HEK293T (cell line): ENCODE data around the gene MAP3K14.

Experiments
- CTCF ChIA-PET: fragments of 350-600 bp; formaldehyde crosslinking; extraction: SDS; loops from one replicate; lab custom pipeline; 2021; ENCODE audit warnings: antibody characterized with exemption, inconsistent platforms; lab: Yijun Ruan, JAX
- POLR2A ChIA-PET: fragments of 350-600 bp; formaldehyde crosslinking; extraction: SDS; loops from one replicate; lab custom pipeline; 2020; ENCODE audit warnings: antibody characterized with exemption, inconsistent platforms; lab: Yijun Ruan, JAX
- DNase-seq: peaks from one replicate; pipeline ENCODE4 v3.0.0; 2012; ENCODE audit warnings: mixed read lengths; ENCODE audit errors: extremely low spot score
- ARNT ChIP-seq: fragments of 450-650 bp; IDR thresholded peaks from 2 replicates; pipeline ENCODE4 v1.6.1; 2017; ENCODE audit warnings: mild to moderate bottlenecking
- BHLHE40 ChIP-seq: fragments of 450-650 bp; IDR thresholded peaks from 2 replicates; pipeline ENCODE4 v1.6.1; 2016; ENCODE audit warnings: mild to moderate bottlenecking, moderate library complexity, borderline replicate concordance
- CTBP1 ChIP-seq: fragments of 450-650 bp; IDR thresholded peaks from 2 replicates; pipeline ENCODE4 v1.6.1; 2016; ENCODE audit warnings: borderline replicate concordance
- ELF4 ChIP-seq: fragments of 450-650 bp; IDR thresholded peaks from 2 replicates; pipeline ENCODE4 v1.6.1; 2017; ENCODE audit warnings: antibody characterized with exemption
- FOXA1 ChIP-seq: fragments of 450-650 bp; IDR thresholded peaks from 2 replicates; pipeline ENCODE4 v1.6.1; 2016; ENCODE audit warnings: mild to moderate bottlenecking
- FOXK2 ChIP-seq: fragments of 450-650 bp; IDR thresholded peaks from 2 replicates; pipeline ENCODE4 v1.6.1; 2016; ENCODE audit warnings: mild to moderate bottlenecking
- FOXM1 ChIP-seq: fragments of 450-650 bp; IDR thresholded peaks from 2 replicates; pipeline ENCODE4 v1.6.1; 2017; ENCODE audit warnings: mild to moderate bottlenecking, borderline replicate concordance
- HDGF ChIP-seq: fragments of 450-650 bp; IDR thresholded peaks from 2 replicates; pipeline ENCODE4 v1.6.1; 2017; ENCODE audit warnings: antibody characterized with exemption, borderline replicate concordance
- L3MBTL2 ChIP-seq: fragments of 450-650 bp; conservative IDR thresholded peaks from 2 replicates; pipeline ENCODE4 v1.6.1; 2016; ENCODE audit warnings: mild to moderate bottlenecking
- LEF1 ChIP-seq: fragments of 450-650 bp; IDR thresholded peaks from 2 replicates; pipeline ENCODE4 v1.6.1; 2017; ENCODE audit warnings: mild to moderate bottlenecking, borderline replicate concordance
- NFRKB ChIP-seq: fragments of 450-650 bp; IDR thresholded peaks from 2 replicates; pipeline ENCODE4 v1.6.1; 2016; ENCODE audit warnings: mild to moderate bottlenecking, moderate library complexity
- SP1 ChIP-seq: fragments of 450-650 bp; IDR thresholded peaks from 2 replicates; pipeline ENCODE4 v1.6.1; 2017
- SUZ12 ChIP-seq: fragments of 450-650 bp; IDR thresholded peaks from 2 replicates; pipeline ENCODE4 v1.6.1; 2016; ENCODE audit warnings: mild to moderate bottlenecking
- TARDBP ChIP-seq: fragments of 450-650 bp; IDR thresholded peaks from 2 replicates; pipeline ENCODE4 v1.6.1; 2016
- ZNF384 ChIP-seq: fragments of 450-650 bp; IDR thresholded peaks from 2 replicates; pipeline ENCODE4 v1.6.1; 2016
- TF ChIP-seq, protein P1 (sequence below): fragments of 450-650 bp; IDR thresholded peaks from 2 replicates; pipeline ENCODE4 v1.6.1; 2016

Gene MAP3K14

DNA sequence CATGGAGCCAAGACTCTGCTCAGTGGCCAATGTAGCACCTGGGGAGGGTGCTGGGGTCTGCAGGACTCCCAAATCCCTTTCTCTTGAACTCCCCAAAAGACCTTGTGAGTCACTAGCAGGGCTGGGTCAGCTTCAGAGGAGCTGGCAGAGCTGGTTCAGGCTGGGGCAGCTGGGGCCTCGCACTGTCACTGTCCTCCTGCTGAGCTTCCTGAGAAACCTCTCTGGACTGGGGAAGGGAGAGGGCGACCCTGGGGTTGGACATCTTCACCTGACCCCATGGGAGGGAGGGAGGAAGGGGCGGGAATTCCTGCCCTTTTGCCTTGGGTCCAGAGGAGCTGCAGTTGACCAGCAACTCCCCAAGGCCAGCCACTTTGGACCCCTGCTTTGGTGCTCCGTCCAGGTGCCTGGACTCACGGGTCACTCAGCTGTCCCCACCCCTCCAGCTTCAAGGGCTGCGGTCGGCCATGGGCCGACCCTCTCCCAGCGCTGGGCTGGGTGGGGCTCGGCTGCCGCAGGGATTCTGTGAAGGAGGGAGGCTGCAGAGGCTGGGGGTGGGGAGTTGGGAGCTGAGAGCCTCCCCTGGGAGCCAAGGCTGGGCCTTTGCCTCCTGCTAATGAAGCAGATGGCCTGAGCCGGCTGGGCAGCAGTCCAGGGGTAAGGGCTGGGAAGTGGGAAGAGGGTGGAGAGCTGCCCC is 85.9 kb downstream of the MAP3K14 start:
- no peak for TF ChIP-seq BHLHE40
- TF ChIP-seq HDGF = no peak
- TF ChIP-seq LEF1 = no peak
- TF ChIP-seq SUZ12 = no peak
- TF ChIP-seq FOXM1 = no peak
- no peak for TF ChIP-seq SP1
- TF ChIP-seq, protein P1, sequence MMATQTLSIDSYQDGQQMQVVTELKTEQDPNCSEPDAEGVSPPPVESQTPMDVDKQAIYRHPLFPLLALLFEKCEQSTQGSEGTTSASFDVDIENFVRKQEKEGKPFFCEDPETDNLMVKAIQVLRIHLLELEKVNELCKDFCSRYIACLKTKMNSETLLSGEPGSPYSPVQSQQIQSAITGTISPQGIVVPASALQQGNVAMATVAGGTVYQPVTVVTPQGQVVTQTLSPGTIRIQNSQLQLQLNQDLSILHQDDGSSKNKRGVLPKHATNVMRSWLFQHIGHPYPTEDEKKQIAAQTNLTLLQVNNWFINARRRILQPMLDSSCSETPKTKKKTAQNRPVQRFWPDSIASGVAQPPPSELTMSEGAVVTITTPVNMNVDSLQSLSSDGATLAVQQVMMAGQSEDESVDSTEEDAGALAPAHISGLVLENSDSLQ = no peak
- TF ChIP-seq ARNT = no peak
- no peak for TF ChIP-seq NFRKB
- TF ChIP-seq ELF4 = no peak
- DNase-seq = no peak
- ChIA-PET CTCF (interaction anchor here (0.6 to 5.0 kb wide), 10 partner anchors 8 to 819 kb away, joined by 3 to 30 read pairs (median 4); partner anchors contain the start of genes ACBD4 and FMNL1), POLR2A (interaction anchor here (0.9 to 2.7 kb wide), 4 partner anchors 12 to 83 kb away, joined by 3 to 9 read pairs (median 3); no protein-coding TSS in a partner anchor)

DNA sequence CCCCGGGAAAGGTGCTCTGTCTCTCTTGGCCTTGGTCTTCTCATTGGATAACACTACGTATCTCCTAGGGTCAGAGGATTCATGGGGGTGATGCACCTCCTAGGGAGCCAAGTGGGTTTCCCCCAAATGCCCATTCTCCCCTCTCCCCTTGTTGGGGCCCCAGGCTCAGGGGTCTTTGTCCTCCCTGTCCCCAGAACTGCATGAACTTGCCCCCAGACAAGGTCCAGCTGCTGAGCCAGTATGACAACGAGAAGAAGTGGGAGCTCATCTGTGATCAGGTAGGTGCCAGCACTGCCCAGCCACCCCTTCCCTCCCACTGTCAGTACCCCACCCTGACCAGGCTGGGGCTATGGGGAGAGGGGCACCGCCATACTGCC is 86.4 kb downstream of the MAP3K14 start:
- POLR2A ChIA-PET = interaction anchor here (0.5 to 2.7 kb wide), 5 partner anchors 11 to 83 kb away, joined by 3 to 9 read pairs (median 3); partner anchors contain the start of gene HEXIM1
- DNase-seq = no peak
- CTCF ChIA-PET = interaction anchor here (0.6 to 5.0 kb wide), 5 partner anchors 11 to 165 kb away, joined by 3 to 30 read pairs (median 8); partner anchors contain the start of gene ACBD4
- TF ChIP-seq FOXK2 (no peak), BHLHE40 (no peak), HDGF (no peak), SP1 (no peak), NFRKB (no peak), CTBP1 (no peak), ELF4 (no peak), TARDBP (no peak), SUZ12 (no peak), FOXA1 (no peak), ZNF384 (no peak), FOXM1 (no peak), L3MBTL2 (no peak), ARNT (no peak)
- TF ChIP-seq, protein P1 = no peak

DNA sequence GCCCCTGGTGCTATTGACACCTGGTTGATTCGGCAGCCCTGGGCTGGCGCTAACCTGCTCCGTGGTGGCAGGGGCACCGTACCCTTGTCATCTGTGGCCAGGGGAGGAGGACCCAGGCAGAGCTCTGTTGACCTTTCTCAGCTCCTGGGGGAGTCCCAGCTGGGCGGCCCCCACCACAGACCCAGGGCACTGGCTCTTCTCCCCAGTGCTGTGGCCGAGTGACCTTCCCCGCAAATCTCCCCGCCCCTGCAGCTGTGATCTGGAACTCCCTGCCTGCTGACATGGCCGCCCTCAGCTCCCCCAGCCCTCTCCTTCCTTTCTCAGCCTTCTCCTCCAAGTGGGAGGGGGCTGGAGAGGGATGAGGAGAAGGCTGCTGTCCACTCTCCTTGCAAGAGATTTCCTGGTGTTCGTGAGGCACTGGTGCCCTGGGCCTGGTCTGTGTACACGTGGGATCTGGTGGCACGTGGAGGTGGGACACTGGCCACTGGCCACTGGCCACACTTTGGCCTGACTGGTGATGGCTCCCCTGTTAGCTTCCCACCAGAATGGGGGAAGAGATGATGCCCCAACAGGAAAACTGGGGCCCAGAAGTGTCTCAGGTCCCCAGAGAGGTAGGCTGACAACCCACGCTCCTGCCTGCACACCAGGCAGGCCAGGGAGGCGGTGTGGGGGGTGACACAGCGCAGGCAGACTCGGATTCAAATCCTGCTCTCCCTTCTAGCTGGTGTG is 87.0 kb downstream of the MAP3K14 start:
- CTCF ChIA-PET = interaction anchor here (0.5 to 5.0 kb wide), 6 partner anchors 11 to 196 kb away, joined by 3 to 30 read pairs (median 3); partner anchors contain the start of gene ACBD4
- POLR2A ChIA-PET = interaction anchor here (0.5 to 2.7 kb wide), 4 partner anchors 11 to 82 kb away, joined by 3 to 9 read pairs (median 4); partner anchors contain the start of gene HEXIM1
- TF ChIP-seq BHLHE40 (no peak), ZNF384 (no peak), FOXM1 (no peak), CTBP1 (no peak), LEF1 (no peak), ELF4 (no peak), TARDBP (no peak), HDGF (no peak), ARNT (no peak), FOXA1 (no peak), L3MBTL2 (no peak), NFRKB (no peak), SUZ12 (no peak)
- TF ChIP-seq, protein P1 = no peak
- DNase-seq = no peak

DNA sequence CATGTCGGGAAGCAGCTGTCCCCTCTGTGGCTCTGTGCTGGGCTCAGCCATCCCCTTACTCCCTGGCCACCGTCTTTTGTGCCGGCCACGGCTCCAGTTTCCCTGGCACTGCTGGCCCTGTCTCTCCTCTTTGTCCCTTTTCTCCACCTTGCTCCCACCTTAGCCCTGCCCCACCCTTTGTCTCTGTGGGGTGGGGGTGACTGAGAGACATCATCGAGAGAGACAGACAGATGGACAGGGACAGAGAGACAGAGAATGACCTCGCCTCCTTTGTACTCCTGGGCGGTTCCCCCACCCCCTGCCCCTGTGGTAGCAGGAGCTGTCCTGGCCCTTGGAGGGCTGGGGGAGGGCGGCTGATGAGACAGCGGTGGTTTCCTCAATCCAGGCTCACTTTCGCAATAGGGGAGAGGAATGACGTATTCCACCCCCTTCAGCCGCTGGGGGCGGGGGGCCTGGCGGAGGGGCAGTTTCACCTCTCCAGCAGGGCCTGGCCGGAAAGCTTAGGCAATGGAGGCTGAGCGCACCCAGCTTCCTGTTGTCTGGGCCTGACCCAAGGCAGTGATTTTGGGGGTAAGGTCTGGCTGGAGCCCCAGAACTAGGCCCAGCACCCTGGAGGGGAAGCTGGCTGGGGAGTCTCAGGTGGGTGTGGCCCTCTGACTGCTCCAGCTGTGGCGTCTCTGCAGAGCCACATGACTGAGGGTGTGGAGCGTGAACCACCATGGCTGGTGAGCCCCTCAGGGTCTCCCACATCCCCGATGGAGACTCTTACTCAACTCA is 87.9 kb downstream of the MAP3K14 start:
- TF ChIP-seq ZNF384 (no peak), CTBP1 (no peak), SUZ12 (no peak), BHLHE40 (no peak), TARDBP (no peak), ARNT (no peak), LEF1 (no peak), L3MBTL2 (no peak), ELF4 (no peak), FOXA1 (no peak), HDGF (no peak), FOXK2 (no peak), NFRKB (no peak)
- TF ChIP-seq, protein P1 = no peak
- ChIA-PET CTCF (interaction anchor here (0.5 to 5.0 kb wide), 4 partner anchors 10 to 145 kb away, joined by 3 to 30 read pairs (median 4); partner anchors contain the start of gene ACBD4), POLR2A (interaction anchor here (0.8 to 2.7 kb wide), 4 partner anchors 9 to 80 kb away, joined by 4 to 9 read pairs (median 6); partner anchors contain the start of gene HEXIM1)
- DNase-seq = no peak
